GM18502 (cell line): ENCODE measurements around the gene LGR6.
"Not testable (repeated sequence)": the region's sequence is repeated elsewhere in the genome, so short reads cannot be mapped to it uniquely, and the experiment has no call there.

Source experiments
- ATAC-seq: cut with Tn5 transposase; IDR thresholded peaks from one replicate; pipeline ENCODE4 v1.9.1; 2021; ENCODE audit warnings: mild to moderate bottlenecking; ENCODE audit not compliant: unreplicated experiment, poor library complexity

LGR6 gene

DNA sequence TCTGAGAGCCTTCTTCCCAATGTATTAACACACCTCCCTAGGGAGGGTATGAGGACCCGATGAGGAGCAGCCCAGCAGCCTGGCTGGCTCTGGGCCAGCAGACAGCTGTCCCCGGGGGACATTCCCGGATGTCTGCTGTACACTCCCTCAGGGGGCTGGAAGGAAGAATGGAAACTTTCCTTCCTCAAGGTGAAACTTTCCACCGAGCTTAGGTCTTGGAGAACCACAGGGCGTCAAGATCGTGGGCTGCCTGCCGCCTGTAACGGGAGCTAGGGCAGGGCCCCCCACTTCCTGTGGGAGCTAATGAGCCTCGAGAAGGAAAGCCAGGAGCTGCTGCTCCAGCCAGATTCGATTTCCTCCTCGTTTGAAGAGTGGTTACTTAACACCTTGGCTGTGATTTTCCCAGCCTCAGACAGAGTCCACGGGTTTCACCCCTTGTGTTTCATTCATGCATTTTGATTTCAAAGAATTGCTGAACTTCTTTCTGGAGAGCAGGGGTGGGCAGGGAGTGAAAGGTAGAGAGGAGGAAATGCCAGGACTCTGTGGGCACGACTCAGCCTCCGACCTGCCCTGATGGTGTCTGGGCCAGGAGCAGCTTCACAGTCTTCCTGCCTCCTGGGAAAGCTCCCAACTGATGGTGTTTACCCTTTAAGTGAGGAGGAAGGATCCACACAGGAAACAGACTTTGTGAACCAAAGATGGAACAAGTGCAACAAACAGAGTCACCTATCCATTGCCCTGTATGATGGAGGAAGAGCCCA lies 118.5 kb downstream of the LGR6 start:
- no peak for ATAC-seq

DNA sequence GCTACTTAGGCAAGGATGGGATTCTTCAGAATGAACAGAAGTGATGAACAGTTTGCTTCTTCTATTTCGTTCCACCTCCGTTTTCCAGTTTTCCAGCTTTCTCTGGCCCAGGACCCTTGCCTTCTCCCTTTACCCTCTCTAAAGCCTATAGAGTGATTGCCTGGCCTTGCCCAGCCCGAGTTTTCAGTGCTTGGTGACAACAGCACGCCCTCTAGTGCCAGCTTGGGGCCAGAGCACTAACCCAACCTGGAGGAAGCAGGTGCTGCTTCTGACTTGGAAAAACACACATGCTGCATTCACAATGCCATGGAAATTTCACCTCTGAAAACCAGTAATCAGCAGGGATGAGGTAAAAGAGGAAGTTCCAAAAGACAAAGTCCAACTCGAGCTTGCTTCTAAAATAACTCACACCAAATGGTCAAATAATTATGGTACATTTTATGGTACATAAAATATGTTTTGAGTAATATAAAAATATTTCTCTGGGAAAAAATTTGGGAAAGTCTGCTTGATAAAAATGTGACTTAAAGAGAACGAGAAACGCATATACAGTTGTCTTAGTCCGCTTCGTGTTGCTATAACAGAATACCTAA lies 122.1 kb downstream of the LGR6 start:
- ATAC-seq = no peak

DNA sequence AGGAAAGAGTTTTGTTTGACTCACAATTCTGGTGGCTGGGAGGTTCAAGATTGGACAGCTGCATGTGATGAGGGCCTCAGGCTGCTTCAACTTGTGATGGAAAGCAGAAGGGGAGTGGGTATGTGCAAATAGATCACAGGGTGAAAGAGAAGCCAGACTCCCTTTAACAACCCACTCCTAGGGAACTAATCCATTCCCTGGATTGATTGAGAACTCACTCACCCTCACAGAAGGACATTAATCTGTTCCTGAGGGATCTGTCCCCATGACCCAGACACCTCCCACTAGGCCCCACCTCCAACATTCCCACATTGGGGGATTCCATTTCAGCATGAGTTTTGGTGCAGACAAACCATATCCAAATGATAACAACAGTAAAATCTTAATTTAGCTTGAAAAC lies 122.6 kb downstream of the LGR6 start:
- no peak for ATAC-seq

DNA sequence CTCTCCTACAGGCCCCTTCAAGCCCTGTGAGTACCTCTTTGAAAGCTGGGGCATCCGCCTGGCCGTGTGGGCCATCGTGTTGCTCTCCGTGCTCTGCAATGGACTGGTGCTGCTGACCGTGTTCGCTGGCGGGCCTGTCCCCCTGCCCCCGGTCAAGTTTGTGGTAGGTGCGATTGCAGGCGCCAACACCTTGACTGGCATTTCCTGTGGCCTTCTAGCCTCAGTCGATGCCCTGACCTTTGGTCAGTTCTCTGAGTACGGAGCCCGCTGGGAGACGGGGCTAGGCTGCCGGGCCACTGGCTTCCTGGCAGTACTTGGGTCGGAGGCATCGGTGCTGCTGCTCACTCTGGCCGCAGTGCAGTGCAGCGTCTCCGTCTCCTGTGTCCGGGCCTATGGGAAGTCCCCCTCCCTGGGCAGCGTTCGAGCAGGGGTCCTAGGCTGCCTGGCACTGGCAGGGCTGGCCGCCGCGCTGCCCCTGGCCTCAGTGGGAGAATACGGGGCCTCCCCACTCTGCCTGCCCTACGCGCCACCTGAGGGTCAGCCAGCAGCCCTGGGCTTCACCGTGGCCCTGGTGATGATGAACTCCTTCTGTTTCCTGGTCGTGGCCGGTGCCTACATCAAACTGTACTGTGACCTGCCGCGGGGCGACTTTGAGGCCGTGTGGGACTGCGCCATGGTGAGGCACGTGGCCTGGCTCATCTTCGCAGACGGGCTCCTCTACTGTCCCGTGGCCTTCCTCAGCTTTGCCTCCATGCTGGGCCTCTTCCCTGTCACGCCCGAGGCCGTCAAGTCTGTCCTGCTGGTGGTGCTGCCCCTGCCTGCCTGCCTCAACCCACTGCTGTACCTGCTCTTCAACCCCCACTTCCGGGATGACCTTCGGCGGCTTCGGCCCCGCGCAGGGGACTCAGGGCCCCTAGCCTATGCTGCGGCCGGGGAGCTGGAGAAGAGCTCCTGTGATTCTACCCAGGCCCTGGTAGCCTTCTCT lies 124.6 kb downstream of the LGR6 start:
- ATAC-seq = no peak

DNA sequence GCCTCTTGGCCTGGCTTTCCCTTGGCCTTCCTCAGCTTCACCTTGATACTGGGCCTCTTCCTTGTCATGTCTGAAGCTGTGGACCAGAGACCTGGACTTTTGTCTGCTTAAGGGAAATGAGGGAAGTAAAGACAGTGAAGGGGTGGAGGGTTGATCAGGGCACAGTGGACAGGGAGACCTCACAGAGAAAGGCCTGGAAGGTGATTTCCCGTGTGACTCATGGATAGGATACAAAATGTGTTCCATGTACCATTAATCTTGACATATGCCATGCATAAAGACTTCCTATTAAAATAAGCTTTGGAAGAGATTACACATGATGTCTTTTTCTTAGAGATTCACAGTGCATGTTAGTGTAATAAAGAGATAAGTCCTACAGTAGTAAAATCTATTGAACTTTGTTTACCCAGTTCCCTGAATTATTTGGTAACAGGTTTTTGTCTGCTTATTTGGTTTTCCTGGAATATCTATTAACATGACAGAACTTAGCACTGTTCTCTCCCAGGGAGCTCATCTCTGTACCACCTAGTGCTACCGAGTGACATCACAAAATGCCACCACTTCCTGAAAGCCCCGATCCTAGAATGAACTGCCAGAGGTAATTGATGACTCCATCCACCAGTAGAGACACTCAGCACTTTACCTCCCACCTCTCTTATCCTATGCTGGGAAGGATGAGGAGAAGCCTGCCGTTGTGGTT lies 125.9 kb downstream of the LGR6 start:
- no peak for ATAC-seq

DNA sequence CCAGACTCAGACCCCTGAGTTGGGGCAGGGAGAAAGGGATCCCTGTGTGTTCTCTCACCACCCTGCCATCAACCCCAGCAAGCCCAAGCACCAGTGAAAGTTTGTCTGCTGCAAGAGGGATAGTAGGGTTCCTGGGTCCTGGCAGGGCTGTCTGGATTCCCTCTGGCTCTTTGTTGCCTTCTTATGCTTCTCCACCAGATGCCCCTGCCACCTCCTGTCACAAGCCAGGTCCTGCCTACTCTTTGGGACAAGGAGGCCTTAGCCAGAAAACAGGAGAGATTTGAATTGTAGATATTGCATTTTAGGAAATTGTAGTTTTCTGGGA lies 126.4 kb downstream of the LGR6 start:
- ATAC-seq = no peak

DNA sequence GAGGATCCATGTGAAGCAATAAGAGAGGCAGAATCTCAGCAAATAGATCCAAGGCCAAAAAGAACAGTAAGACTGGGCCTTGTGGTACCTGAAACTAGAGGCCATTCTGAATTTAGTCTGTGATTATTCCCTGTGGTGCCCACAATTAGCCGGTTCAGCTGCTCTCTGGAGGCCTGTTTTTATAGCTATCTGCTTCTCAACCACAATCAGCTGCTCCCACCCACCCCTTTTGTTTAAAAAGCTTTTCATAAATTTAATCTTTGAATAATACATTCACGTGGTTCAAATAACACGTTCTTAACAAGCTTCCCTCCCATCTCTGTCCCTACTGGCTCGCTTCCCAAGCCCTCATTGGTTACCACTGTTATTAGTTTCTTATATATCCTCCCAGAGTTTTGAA lies 130.1 kb downstream of the LGR6 start:
- no peak for ATAC-seq

DNA sequence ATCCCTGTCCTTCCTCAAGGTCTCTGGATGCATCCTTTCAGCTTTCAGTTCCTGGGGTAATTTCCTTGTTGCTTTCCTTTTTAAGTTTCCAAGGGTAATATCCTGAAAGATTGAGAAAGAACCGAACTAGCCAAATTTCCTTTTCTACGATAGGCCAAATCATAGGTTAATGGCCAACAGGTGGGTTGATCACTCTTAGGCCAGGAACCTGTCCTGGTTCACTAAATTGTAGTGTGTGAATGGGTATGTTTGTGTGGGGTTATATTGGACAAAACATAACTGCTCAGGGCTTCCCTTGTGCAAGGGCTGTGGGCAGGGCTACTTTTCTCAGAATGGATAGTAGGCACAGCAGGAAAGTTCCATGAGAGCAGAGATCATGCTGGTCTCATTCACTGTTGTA lies 131.0 kb downstream of the LGR6 start:
- no peak for ATAC-seq

DNA sequence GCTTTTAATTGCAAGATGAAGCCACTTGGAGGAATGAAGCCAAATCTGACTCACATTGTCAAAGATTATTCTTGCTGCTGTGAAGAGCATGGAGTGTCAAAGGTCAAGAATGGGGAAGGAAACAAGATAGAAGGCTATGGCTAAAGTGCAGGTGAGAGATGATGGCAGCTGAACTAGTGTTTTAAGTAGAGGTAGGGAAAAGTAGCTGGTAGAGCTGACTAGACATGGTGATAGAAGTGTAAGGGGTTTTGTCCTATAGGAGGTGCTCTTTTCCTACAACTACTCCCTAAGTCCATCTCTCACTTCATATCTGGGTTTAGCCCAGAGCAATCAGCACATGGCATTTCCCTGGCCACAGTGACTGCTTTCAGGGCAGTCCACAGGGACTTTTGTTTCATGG lies 136.3 kb downstream of the LGR6 start:
- no peak for ATAC-seq

DNA sequence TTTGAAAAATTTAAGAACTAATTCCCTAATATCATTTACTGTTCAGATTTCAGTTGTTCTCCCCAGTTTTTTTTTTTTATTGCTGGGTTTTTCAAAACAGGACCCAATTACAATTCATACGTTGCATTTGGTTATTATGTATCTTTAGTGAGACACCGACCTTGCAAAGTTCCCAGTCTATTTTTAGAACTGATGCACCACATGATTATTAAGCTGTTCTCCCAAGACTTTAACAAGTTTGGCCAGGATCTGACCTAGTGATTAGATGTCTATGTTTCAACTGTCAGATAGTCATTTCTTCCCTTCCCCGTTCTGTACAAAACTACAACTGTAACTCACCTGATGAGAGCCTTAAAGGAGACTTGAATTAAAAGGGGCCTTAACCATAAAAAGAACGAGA lies 140.3 kb downstream of the LGR6 start:
- ATAC-seq = no peak

DNA sequence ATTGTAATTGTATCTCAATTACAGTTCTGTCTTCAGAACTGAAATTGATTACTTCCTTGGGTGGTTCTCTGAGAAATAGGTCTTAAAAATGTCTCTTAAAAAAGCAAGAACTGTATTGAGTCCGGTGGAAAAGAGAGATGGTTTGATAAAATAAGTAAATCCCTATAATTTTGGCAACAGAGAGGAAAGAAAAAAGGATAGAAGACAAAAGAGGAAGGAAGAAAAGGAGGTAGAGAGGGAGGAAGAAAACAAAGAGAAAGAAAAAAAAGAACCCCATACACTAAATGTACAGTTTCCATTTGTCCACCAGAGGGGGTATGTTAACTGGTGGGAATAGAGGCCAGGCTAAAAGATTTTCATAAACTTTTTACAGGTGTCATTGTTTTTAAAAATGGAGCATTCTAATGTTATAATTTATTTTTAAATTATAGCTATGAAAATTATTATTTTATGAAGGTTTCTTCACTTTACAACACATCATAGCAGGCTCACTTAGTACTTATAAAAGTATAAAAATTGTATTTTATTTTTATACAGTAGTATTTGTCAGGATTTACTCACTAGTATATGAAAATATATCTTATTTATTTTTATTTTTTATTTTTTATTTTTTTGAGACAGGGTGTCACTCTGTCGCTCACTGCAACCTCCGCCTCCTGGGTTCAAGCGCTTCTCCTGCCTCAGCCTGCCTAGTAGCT lies 150.2 kb downstream of the LGR6 start:
- no peak for ATAC-seq

DNA sequence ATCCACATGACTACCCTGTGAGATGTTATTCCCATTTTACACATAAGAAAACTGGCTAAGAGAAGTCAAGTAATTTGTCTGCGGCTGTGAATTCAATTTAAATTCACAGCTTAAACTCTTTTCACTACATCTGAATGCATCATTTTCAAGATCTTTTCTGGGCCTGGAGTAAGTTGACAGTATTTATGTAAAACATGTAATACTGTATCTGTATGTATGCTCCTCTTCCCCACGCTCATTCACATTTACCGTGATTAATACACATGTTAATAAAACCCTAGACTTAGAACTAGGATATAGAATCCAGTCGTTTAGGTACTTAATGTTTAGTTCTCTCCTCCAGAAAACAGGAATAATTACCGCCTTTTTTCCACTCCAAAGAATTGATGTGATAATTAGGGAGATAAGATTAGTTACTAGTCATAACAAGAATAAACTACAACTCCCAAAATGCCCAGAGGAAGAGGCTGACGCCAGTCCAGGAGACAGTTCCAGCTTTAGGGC lies 154.5 kb downstream of the LGR6 start:
- ATAC-seq = no peak

DNA sequence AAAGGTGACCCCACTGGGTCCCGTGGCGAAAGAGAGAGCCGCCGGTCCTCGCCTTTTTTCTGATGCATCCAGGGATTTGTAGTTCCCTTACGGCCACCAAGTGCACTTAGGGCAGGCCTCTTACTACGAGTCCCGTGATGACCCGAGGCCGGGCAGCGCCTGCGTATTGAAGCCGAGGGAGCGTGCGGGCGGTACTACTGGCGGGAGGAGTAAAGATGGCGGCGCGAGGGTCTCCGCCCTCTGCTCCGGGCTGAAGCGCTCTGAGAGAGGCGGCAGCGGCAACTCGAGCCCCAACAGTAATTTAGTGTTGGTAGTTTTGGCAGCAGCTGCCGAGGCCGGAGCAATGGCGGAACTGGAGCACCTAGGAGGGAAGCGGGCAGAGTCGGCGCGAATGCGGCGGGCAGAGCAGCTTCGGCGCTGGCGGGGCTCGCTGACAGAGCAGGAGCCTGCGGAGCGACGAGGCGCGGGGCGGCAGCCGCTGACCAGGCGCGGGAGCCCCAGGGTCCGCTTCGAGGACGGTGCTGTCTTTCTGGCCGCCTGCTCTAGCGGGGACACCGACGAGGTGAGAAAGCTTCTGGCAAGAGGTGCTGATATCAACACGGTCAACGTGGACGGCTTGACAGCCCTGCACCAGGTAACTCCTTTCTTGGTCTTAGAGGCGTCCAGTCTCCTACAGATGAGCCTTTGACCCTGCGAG lies 155.1 kb downstream of the LGR6 start, which contains the start of gene PPP1R12B:
PPP1R12B (plus strand) TSS at position 191 of the 697 bp plus-strand sequence; CDS start at position 344, 153 bp downstream.
- peak; percentile 96 for ATAC-seq

DNA sequence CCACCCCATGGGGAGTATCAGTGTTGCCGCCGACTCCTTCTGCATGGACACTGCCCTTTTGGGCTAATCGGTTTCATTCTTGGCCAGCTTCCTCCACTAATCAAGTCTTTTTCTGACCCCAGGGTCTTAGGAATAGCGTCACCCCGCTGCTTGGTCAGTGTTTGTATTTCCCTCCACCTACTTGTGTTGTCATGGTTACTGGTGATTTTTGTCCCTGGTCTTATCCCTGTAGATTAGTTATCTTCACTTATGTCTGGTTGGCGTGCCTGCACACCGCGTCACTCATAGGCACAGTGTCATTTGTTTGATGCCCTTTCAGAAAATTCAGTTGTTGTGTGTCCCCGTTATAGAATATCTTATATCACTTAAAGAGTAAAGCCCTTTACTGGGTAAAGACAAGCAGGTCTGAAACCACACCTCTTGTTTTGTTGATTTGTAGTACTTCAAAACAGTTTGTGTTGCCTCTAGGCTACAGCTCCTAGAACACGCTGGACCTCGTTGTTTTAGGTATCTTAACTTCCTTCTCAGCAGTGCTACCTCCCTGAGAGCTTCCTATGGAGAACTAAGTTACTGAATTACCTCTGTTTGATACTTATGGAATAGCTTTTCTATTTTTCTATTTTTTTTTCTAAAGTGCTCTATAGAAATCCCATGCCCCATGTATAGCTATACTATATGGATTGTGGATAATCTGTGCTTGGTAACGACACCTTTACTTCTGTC lies 155.8 kb downstream of the LGR6 start:
- peak; percentile 9 for ATAC-seq

DNA sequence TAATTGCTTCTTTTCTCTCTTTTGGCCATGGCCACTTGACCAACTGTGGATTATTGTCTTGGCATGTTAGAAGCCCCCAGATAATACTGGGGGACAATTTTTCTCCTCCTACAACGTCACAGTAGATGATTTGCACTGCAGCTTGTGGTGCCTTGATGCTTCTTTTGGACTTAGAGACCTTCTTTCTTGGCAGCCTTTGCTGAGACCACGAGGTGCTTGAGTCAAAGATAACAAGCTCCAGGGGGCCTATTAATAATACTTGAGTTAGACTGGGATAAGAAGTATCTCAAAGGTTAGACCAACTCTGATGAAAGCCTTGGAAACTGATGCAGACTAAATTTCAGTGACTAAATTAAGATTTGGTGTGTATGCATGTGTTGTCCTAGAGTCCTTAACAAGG lies 158.1 kb downstream of the LGR6 start:
- ATAC-seq = no peak

DNA sequence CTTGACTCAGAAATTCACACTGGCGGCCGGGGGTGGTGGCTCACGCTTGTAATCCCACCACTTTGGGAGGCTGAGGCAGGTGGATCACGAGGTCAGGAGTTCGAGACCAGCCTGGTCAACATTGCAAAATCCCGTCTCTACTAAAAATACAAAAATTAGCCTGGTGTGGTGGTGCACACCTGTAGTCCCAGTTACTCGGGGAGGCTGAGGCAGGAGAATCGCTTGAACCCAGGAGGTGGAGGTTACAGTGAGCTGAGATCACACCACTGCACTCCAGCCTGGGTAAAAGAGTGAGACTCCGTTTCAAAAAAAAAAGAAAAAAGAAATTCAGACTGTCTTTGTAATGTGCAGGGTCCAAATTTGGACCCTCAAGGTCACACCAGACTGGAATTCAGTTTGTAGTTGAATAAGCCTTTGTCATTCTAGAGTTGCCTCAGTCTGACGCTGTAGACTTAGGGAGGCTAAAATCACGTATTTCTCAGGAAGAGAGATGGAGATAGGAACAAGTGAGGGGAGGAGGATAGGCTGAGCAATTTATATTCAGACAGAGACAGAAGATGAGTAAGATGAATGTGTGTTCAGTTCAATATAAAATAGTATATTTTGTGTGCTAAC lies 159.1 kb downstream of the LGR6 start:
- ATAC-seq = not testable (repeated sequence)

DNA sequence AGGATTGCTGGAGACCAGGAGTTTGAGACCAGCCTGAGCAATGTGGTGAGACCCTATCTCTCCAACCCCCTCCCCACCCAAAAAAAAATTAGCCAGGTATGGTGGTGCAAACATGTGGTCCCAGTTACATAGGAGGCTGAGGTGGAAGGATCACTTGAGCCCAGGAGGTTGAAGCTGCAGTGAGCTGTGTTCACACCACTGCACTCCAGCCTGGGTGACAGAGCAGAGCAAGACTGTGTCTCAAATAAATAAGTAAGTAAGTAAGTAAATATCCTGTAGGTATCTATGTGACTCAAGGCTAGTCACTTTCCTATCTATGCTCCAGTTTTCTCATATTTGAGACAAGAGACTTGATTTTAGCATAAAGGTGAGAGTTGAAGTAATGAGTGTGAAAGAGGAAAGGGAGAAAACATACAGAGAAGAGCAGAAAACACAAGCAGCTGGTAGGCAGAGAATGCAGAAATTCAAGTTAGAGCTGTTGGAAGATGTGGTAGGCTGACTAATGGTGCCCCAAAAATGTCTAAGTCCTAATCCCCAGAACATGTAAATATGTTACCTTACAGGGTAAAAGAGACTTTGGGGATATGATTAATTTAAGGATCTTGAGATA lies 162.4 kb downstream of the LGR6 start:
- ATAC-seq = no peak

DNA sequence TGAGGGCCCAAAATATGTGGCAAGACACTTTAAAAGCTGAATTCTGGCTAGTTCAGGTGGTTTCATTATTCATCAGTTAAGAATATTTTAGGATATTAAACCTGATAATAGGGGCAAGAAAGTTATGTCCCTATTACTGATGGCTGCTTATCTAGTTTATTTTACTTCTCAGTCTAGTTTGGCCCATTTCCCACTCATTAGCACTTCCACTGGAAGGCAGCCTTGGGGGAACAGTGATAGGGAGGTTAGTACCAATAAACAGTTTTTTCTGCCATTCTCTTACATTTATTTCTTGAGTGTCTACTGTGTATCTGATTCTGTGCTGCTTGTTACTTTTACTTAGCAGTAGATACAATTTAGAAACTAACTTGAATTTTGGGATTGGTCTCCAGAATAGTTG lies 163.9 kb downstream of the LGR6 start:
- ATAC-seq = no peak
